Retinal pigment epithelial cell (primary cell): ENCODE data around the gene FBLN2.
"Not testable (repeated sequence)": the region's sequence is repeated elsewhere in the genome, so short reads cannot be mapped to it uniquely, and the experiment has no call there.

Experiments used
- DNase-seq: peaks from one replicate; pipeline ENCODE4 v3.0.0-alpha.2; 2010; ENCODE audit warnings: low read depth
- H3K4me3 ChIP-seq: 2 replicates; pipeline ENCODE4 v1.5.1; 2011; ENCODE audit warnings: mild to moderate bottlenecking, low read length, control low read depth, moderate library complexity
- TF ChIP-seq, protein P1 (sequence below): conservative IDR thresholded peaks from 2 replicates; pipeline ENCODE4 v1.5.1; 2011; ENCODE audit warnings: low read depth, low read length, control low read depth, inconsistent platforms

Gene FBLN2

DNA sequence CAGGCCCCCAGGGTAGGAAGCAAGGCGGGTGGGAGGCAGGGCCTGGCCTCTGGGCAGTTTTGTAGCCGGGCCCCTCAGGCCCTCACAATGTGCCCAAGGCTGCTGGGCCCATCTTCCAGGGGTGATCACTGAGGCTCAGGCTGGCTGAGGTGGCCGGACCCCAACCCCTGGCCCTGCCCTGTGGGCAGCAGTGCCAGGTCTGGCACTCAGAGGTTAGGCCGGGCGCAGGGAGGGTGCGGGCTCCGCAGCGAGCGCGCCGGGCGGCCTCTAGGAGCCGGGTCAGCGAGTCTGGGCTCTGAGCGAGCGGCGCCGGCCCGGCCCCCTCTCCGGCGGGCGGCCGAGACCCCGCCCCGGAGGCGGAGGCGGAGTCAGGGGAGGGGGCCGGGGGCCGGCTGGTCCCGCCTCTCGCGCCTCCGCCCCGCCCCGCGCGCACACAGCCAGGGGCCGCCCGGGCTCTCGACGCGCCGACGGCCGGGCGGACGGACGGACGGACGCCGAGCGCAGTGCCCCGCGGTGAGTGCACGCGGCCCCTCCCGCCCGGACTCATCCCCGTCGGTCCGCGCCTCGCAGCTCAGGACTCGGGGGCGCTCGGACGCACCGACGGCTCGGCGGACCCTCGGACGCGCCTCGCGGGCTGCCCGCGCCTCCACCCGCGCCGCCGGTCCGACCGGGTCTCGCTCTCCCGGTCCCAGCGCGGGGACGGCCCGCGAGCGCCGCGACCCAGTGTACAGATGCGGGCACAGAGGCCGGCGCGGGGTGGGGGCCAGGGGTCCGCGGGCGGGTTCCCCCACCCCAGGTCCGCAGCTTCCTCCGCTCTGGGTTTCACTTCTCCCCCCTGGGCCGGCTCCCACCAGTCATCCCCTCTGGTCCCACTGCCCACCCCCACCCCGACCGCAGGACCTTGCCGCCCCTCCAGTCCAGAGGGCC, at the start of gene FBLN2:
Gene FBLN2 (plus strand): TSS at position 430 of the 927 bp plus-strand sequence. CDS start 21,231 bp downstream, outside the sequence.
- peak within 1 kb of the TSS; percentile 34 for H3K4me3 ChIP-seq
- TF ChIP-seq, protein P1, sequence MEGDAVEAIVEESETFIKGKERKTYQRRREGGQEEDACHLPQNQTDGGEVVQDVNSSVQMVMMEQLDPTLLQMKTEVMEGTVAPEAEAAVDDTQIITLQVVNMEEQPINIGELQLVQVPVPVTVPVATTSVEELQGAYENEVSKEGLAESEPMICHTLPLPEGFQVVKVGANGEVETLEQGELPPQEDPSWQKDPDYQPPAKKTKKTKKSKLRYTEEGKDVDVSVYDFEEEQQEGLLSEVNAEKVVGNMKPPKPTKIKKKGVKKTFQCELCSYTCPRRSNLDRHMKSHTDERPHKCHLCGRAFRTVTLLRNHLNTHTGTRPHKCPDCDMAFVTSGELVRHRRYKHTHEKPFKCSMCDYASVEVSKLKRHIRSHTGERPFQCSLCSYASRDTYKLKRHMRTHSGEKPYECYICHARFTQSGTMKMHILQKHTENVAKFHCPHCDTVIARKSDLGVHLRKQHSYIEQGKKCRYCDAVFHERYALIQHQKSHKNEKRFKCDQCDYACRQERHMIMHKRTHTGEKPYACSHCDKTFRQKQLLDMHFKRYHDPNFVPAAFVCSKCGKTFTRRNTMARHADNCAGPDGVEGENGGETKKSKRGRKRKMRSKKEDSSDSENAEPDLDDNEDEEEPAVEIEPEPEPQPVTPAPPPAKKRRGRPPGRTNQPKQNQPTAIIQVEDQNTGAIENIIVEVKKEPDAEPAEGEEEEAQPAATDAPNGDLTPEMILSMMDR = no peak
- DNase-seq = no peak

DNA sequence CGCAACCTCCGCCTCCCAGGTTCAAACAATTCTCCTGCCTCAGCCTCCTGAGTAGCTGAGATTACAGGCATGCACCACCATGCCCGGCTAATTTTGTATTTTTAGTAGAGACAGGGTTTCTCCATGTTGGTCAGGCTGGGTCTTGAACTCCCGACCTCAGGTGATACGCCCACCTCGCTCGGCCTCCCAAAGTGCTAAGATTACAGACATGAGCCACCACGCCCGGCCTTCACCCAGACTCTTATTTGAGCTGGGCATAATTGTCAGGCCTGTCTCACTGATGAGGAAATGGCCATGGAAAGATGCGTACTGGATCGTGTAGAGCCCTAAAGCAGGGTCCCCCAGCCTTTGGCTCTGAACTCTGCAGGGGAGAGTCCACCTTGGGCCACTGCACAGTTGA, 49.7 kb upstream of the FBLN2 start:
- DNase-seq, H3K4me3 ChIP-seq: not testable (repeated sequence)

DNA sequence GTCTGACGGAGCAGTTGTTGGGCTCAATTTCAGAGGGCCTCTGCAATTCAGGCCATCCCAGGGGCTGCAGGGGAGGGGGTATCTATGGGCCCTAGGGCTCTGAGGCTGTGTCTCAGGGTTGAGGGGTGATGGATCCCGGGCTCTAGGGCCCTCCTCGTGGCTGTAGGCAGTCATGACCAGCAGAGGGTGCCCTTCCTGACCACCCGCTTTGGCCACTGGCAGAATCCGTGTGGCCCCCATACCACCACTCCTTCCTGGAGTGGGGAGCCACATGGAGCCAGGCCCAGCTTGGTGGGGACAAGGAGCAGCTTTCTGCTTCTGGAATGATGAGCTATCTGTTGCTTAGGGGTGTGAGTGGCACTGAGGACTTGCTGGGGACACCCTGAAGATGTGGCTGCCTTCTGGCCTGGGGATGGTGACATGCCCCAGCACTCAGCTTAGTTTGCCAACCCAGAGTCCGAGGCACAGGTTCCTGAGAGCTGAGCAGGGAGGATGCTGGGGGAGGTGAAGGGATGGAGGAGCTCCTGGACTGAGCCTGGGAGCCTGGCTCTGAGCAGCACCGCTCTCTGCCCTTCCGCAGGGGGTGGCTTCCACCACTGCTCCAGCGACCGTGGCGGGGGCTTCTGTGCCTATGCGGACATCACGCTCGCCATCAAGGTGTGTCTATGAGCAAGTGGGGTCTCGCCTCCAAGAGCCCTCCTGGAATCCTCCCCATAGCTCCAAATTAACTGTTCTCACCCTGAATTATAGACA, 48.6 kb upstream of the FBLN2 start:
- H3K4me3 ChIP-seq = no peak overlapping the region
- TF ChIP-seq, protein P1 = peak; percentile 79
- DNase-seq = no peak

DNA sequence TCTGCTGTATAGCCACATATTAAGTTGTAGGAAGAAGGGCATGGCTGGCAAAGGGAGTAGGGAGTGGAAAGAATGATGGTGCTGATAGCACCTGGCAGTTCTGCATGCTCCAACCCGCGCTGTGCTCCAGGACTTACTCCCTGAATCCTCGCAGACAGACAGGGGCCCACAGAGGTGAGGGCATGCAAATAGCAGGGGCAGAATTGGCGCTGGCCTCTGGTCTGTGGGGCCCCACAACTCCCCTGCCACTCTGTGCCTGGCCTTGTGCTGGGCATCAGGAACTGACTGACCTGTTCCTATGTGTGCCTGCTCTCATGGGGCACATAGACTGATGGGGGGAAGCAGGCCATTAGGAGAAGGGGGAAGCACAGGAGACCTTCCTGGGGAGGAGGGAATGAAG, 47.9 kb upstream of the FBLN2 start:
- TF ChIP-seq, protein P1 = no peak
- DNase-seq = no peak
- no peak overlapping the region for H3K4me3 ChIP-seq

DNA sequence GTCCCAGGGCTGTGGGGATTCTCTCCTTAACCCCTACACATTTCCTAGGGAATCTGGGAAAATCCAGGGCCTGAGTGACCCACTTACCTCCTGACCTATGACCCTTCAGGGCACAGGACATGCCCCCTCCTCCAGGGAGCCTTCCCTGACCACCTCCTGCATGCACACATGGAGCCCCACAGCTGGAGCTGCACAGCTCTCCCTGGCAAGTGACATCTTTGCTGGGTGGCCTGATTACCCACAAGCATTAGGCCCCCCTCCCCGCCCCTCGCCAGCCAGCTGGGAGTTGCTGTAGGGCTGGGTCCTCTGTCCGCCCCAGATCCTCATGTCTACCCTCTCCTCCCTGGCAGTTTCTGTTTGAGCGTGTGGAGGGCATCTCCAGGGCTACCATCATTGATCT, 47.4 kb upstream of the FBLN2 start:
- DNase-seq = no peak
- TF ChIP-seq, protein P1 = no peak
- H3K4me3 ChIP-seq = no peak overlapping the region

DNA sequence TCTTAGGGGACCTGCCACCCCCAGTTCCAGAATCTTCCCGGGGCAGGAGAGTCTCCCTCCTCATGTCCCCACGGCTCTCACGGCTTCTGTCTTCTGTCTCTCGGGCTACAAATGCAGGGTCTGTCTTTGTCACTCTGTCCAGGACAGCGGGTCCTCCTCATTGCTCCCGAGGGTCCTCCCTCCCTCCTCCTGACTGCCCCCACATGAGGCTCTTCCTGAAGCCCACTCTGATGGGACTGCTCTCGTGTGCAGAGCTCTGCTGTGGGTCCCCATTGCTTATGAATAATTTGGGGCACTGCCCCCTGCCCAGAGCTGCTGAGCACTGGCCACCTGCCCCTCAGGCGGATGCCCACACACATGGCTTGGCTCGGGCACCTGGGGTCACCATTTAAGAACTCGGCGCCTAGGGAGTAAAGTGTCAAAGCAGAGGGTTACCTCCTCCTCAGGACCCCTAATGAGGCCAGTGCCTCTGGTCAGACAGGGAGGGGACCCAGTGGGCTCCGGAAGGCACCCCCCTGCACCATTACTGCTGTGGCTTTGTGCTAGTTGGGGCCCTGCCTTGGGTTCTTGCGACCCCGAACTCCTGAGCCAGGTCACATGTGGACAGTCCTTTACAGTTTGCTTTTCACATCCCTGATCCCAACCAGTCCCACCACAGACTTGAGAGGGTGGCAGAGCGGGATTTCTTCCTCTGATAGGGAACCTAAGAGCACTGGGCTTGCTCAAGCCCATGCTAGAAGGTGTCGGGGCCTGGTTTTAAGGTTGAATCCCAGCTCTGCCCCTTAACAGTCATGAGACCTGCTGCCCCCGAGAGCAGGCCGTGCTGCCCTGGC, 46.8 kb upstream of the FBLN2 start:
- no peak for DNase-seq
- H3K4me3 ChIP-seq = no peak overlapping the region
- TF ChIP-seq, protein P1 = no peak

DNA sequence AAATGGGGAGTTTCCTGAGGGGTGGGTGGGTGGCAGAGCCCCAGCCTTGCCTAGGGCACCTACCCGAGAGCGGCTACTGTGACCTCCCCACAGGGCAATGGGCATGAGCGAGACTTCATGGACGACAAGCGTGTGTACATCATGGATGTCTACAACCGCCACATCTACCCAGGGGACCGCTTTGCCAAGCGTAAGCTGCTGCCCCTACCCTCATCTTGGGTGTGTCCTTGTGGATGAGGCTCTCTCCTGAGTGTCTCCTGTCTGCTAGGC, 46.2 kb upstream of the FBLN2 start:
- H3K4me3 ChIP-seq = no peak overlapping the region

More for the DNA sequence above, 46.2 kb upstream of the FBLN2 start:
- TF ChIP-seq, protein P1 = no peak
- no peak for DNase-seq
